HFF-Myc (cell line): ENCODE data around the gene PRIMPOL.

Source experiments
- DNase-seq: peaks from one replicate; pipeline ENCODE4 v3.0.0-alpha.2; 2011; ENCODE audit warnings: low read depth; ENCODE audit errors: extremely low read depth
- H3K4me3 ChIP-seq: replicated peaks from 2 replicates; pipeline ENCODE4 v1.5.1; 2011; ENCODE audit warnings: low read depth, mild to moderate bottlenecking, control low read depth, low read length
- TF ChIP-seq, protein P1 (sequence below): IDR thresholded peaks from 2 replicates; pipeline ENCODE4 v1.5.1; 2012; ENCODE audit warnings: mild to moderate bottlenecking, low read depth, low read length, control low read depth; ENCODE audit errors: missing control alignments

Gene PRIMPOL

DNA sequence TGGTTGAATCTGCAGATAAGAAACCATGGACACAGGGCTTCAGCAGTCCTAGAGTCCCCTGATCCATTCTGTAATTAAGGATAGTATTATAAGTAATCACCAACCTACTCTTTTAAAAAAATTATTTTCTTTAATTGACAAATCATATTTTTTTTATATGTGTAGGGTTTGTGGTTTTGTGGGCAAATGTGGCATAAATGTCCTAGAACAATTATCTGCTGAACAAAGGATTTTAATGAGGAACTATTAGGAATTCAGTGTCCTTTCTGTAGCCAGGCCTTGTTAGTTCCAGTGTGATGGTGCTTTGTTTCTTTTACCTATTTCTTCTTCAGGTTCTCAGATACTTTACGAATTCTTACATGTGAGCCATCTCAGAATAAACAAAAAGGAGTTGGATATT is 32.4 kb downstream of the PRIMPOL start:
- DNase-seq = no peak
- TF ChIP-seq, protein P1, sequence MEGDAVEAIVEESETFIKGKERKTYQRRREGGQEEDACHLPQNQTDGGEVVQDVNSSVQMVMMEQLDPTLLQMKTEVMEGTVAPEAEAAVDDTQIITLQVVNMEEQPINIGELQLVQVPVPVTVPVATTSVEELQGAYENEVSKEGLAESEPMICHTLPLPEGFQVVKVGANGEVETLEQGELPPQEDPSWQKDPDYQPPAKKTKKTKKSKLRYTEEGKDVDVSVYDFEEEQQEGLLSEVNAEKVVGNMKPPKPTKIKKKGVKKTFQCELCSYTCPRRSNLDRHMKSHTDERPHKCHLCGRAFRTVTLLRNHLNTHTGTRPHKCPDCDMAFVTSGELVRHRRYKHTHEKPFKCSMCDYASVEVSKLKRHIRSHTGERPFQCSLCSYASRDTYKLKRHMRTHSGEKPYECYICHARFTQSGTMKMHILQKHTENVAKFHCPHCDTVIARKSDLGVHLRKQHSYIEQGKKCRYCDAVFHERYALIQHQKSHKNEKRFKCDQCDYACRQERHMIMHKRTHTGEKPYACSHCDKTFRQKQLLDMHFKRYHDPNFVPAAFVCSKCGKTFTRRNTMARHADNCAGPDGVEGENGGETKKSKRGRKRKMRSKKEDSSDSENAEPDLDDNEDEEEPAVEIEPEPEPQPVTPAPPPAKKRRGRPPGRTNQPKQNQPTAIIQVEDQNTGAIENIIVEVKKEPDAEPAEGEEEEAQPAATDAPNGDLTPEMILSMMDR = no peak

DNA sequence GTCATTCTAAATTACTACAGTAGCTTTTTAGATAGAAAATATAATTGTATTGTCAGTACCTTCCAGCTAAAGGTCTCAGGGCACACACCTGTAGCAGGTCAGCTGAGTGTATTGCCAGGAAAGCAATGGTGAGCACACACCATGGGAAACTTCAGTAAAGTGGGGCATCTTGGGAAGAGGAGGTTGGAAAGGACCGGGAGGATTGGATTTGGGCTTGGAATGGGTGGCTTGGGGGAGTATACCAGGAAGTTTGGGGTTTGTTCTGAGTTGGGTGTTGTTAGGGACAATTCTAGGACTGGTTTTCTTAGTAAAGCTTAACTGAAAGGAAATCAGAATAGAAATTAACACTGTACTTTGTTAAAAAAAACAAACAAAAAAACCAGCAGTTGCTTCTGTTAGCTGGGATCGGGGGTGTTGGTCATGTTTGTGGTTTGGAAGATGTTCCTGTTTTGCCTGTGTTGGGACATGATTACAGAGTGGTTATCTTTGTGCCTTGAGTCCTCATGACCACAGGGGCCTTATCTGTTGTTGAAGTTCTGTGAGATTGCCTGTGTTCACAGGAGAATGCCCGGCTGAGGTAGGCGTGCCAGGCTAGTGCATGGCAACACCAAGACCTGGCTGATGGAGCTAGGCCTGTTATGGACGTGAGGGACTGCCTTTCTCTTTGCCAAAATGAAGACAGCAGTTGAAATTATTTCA is 35.1 kb downstream of the PRIMPOL start:
- TF ChIP-seq, protein P1 = no peak
- DNase-seq = no peak
- no peak overlapping the region for H3K4me3 ChIP-seq

More for the DNA sequence above, 32.4 kb downstream of the PRIMPOL start:
- no peak overlapping the region for H3K4me3 ChIP-seq

DNA sequence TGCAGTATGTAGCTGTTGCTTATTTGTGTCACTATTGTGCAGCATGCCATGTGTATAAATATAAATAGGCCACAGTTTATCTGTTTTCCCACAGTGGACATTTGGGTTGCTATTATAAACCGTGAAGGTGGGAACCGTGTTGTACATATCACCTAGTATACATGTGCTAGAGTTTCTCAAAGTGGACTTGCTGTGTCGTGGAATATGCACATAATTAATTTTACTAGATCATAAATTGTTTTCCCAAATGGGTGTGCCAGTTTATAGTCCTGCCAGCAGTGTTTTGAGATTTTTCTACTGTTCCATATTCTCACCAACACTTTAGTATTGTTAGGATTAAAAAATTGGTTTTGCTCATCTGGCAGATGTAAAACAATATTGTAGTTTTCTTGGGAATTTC is 38.5 kb downstream of the PRIMPOL start:
- TF ChIP-seq, protein P1 = no peak
- DNase-seq = no peak
- no peak overlapping the region for H3K4me3 ChIP-seq

DNA sequence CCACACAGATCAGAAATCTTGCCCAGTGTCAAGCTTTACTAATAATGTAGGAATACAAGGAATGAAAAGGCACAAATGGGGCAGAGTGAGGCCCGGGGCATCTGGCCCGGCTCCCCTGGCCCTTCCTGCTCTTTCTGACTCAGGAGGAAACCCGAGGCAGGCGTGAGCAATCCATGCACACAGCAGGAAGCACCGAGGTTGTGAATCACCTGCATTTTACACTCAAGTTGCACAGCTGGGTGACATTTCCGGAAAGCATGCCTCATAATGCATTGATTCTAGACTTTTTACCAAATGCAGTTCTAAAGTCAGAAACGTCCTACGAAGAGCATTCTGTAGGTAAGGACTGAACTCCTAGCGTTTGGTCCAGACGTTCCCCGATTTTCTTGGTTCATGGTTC is 38.9 kb downstream of the PRIMPOL start:
- DNase-seq = peak; percentile 72
- TF ChIP-seq, protein P1 = no peak
- no peak overlapping the region for H3K4me3 ChIP-seq

DNA sequence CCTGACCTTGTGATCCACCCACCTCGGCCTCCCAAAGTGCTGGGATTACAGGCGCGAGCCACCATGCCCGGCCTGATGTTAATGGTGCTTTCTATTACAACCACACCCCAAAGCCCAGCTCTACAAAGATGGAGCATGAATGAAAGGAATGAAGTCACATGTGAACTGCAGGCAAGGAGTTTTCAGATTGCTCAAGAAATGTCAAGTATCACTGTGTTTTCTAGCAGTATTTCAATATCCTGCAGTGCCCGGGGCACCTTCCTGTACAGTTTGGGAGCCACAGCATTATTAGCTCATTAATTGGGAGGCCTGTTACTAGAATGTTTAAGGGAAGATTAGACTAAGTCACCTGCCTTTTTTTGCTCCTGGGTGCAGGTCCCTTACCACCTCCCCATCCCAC is 40.1 kb downstream of the PRIMPOL start:
- no peak overlapping the region for H3K4me3 ChIP-seq
- DNase-seq = no peak
- TF ChIP-seq, protein P1 = no peak

DNA sequence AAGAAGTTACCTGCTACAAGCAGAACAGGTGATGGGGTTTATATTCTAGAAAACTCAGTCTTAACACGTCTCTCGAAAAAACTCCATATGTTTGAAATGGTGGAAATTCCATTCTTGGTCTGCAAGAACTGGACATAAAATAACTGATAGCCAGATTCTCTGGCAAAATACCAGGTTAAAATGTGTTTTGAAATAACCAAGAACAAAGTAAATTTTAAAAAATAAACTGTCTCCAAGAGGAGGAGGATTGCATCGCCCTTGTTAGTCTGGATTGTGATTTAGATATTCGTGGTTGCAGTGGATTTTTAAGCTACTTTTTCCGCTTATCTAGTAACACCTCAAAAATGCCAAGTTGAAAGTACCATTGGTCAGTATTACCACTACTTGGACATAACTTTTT is 43.5 kb downstream of the PRIMPOL start:
- TF ChIP-seq, protein P1 = no peak
- DNase-seq = no peak
- H3K4me3 ChIP-seq = no peak overlapping the region

DNA sequence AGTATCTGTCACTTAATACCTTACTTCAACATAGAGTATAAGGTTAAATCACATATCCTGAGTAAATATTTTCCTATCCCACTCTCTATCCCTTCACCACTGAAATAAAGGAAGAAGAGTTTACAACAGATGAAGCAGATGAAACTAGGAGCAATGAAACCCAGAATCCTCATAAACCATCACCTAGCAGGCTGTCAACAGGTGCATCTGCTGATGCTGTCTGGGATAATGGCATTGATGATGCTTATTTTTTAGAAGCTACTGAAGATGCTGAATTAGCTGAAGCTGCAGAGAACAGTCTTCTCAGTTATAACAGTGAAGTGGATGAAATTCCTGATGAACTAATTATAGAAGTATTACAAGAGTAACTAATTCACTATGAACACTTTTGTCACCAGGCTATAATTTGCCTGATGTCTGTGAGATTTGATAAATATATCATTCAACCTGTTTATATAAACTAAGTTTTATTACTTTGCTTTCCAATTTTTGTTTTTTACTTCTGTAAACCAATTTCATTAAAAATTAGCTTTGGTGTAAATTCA is 44.9 kb downstream of the PRIMPOL start:
- no peak for DNase-seq
- TF ChIP-seq, protein P1 = no peak

More for the DNA sequence above, 44.9 kb downstream of the PRIMPOL start:
- no peak overlapping the region for H3K4me3 ChIP-seq
